Activated CD4-positive, alpha-beta memory T cell treated with anti-CD3 and anti-CD28 coated beads for 36 hours (primary cell): Measurements from ENCODE around the gene ZNF99. TPM values are rescaled to one million over a fixed set of nuclear protein-coding genes. Genes with fewer than 3 reads are reported as not detected.
"Not testable (repeated sequence)": the region's sequence is repeated elsewhere in the genome, so short reads cannot be mapped to it uniquely, and the experiment has no call there.

ENCODE experiments used
- CTCF ChIA-PET: fragments of 350-600 bp; sonication (Branson Sonifier 250); formaldehyde crosslinking; loops from one replicate; lab custom pipeline; 2021; ENCODE audit warnings: antibody characterized with exemption, inconsistent platforms; lab: Charles Lee
- POLR2A ChIA-PET: fragments of 350-600 bp; sonication (Branson Sonifier 250); formaldehyde crosslinking; loops from one replicate; lab custom pipeline; 2021; ENCODE audit warnings: antibody characterized with exemption; lab: Charles Lee
- DNase-seq: peaks from one replicate; pipeline ENCODE4 v3.0.0-alpha.2; 2020
- H3K27ac Mint-ChIP-seq: one replicate; pipeline ENCODE4 v1.8.0; 2021; ENCODE audit warnings: mixed read lengths
- H3K27me3 Mint-ChIP-seq: one replicate; pipeline ENCODE4 v1.8.0; 2021; ENCODE audit warnings: mixed read lengths
- H3K36me3 Mint-ChIP-seq: one replicate; pipeline ENCODE4 v1.8.0; 2021; ENCODE audit warnings: mixed read lengths
- H3K4me1 Mint-ChIP-seq: one replicate; pipeline ENCODE4 v1.8.0; 2021; ENCODE audit warnings: low read depth, mixed read lengths
- H3K4me3 Mint-ChIP-seq: one replicate; pipeline ENCODE4 v1.8.0; 2021; ENCODE audit warnings: mild to moderate bottlenecking, mixed read lengths
- H3K9me3 Mint-ChIP-seq: one replicate; pipeline ENCODE4 v1.8.0; 2021; ENCODE audit warnings: mixed read lengths
- intact Hi-C: fragments of 100-400 bp; cut with micrococcal nuclease; formaldehyde crosslinking; loops from one replicate; pipeline ENCODE4 v1.15.1; 2023
- total RNA-seq, 2 experiments: library from RNA; stranded (reverse); gene quantifications; one replicate each; pipeline ENCODE4 v1.2.3, GENCODE V29; 2021

The ZNF99 gene
- not detected for total RNA-seq

GRCh38 chr19:22783651-22784410 is at the start of gene ZNF99:
TSS of gene ZNF99 (minus strand) at chr19:22784151. CDS start at chr19:22784016, 135 bp downstream.
- no peaks in the 10 kb centered on the region for H3K4me1 Mint-ChIP-seq
- intact Hi-C loops, result no loop called here
- no peak within 1 kb of the TSS for H3K27ac Mint-ChIP-seq
- peaks cover 17% of the 10 kb centered on the region for H3K9me3 Mint-ChIP-seq
- peaks cover 3% of the 10 kb centered on the region for H3K36me3 Mint-ChIP-seq
- no peaks in the 10 kb centered on the region for H3K27me3 Mint-ChIP-seq
- CTCF ChIA-PET, result no interaction called here
- POLR2A ChIA-PET, result no interaction called here
- peak; percentile 8 for DNase-seq
- no peak within 1 kb of the TSS for H3K4me3 Mint-ChIP-seq

GRCh38 chr19:22832031-22832762 is 48.2 kb upstream of the ZNF99 start, which contains the start of gene ZNF723:
TSS of gene ZNF723 (plus strand) at chr19:22832291. CDS start at chr19:22832380, 89 bp downstream.
- H3K27me3 Mint-ChIP-seq, result no peaks in the 10 kb centered on the region

GRCh38 chr19:22831211-22831610 is 47.3 kb upstream of the ZNF99 start:
- ChIA-PET POLR2A (no interaction called here), CTCF (no interaction called here)
- Mint-ChIP-seq H3K4me1 (no peaks in the 10 kb centered on the region), H3K9me3 (peaks cover 32% of the 10 kb centered on the region), H3K4me3 (no peak overlapping the region), H3K27ac (no peak overlapping the region), H3K36me3 (peaks cover 4% of the 10 kb centered on the region), H3K27me3 (no peaks in the 10 kb centered on the region)
- DNase-seq, result no peak
- intact Hi-C loops, result no loop called here

More at GRCh38 chr19:22832031-22832762, 48.2 kb upstream of the ZNF99 start, which contains the start of gene ZNF723:
- ChIA-PET CTCF (no interaction called here), POLR2A (no interaction called here)
- Mint-ChIP-seq H3K4me3 (no peak within 1 kb of the TSS), H3K9me3 (peaks cover 31% of the 10 kb centered on the region), H3K4me1 (no peaks in the 10 kb centered on the region), H3K27ac (no peak within 1 kb of the TSS), H3K36me3 (peaks cover 4% of the 10 kb centered on the region)
- DNase-seq, result peak; percentile 9
- intact Hi-C loops, result no loop called here

- H3K36me3 Mint-ChIP-seq, result no peaks in the 10 kb centered on the region
- no peaks in the 10 kb centered on the region for H3K4me1 Mint-ChIP-seq
- H3K27ac Mint-ChIP-seq, result no peak overlapping the region
- ChIA-PET CTCF (no interaction called here), POLR2A (no interaction called here)
- no peak for DNase-seq
- H3K4me3 Mint-ChIP-seq, result no peak overlapping the region
- intact Hi-C loops, result no loop called here
- H3K27me3 Mint-ChIP-seq, result no peaks in the 10 kb centered on the region
- peaks cover 50% of the 10 kb centered on the region for H3K9me3 Mint-ChIP-seq
These were observed 30.2 kb upstream of the ZNF99 start for GRCh38 chr19:22814124-22814523.

- CTCF ChIA-PET, result no interaction called here
- no peak for DNase-seq
- H3K27me3 Mint-ChIP-seq, result no peaks in the 10 kb centered on the region
- intact Hi-C loops, result no loop called here
- peaks cover 1% of the 10 kb centered on the region for H3K36me3 Mint-ChIP-seq
- no peak overlapping the region for H3K4me3 Mint-ChIP-seq
- H3K27ac Mint-ChIP-seq, result no peak overlapping the region
- no peaks in the 10 kb centered on the region for H3K4me1 Mint-ChIP-seq
- POLR2A ChIA-PET, result no interaction called here
- H3K9me3 Mint-ChIP-seq, result peaks cover 15% of the 10 kb centered on the region
These were observed 23.3 kb upstream of the ZNF99 start for GRCh38 chr19:22807061-22807835.

- intact Hi-C loops, result no loop called here
- ChIA-PET CTCF (no interaction called here), POLR2A (no interaction called here)
- peaks cover 1% of the 10 kb centered on the region for H3K36me3 Mint-ChIP-seq
- no peak overlapping the region for H3K27ac Mint-ChIP-seq
- H3K27me3 Mint-ChIP-seq, result no peaks in the 10 kb centered on the region
- no peak overlapping the region for H3K4me3 Mint-ChIP-seq
- no peaks in the 10 kb centered on the region for H3K4me1 Mint-ChIP-seq
- peaks cover 13% of the 10 kb centered on the region for H3K9me3 Mint-ChIP-seq
- no peak for DNase-seq
These were observed 22.5 kb upstream of the ZNF99 start for GRCh38 chr19:22806418-22806817.

- POLR2A ChIA-PET, result no interaction called here
- intact Hi-C loops, result no loop called here
These were observed 13.1 kb upstream of the ZNF99 start for GRCh38 chr19:22797040-22797439.

GRCh38 chr19:22792863-22793262 is 8.9 kb upstream of the ZNF99 start:
- intact Hi-C loops, H3K27me3 Mint-ChIP-seq: not testable (repeated sequence)
- H3K9me3 Mint-ChIP-seq, result peaks cover 44% of the 10 kb centered on the region

More at GRCh38 chr19:22797040-22797439, 13.1 kb upstream of the ZNF99 start:
- peaks cover 5% of the 10 kb centered on the region for H3K36me3 Mint-ChIP-seq
- peaks cover 48% of the 10 kb centered on the region for H3K9me3 Mint-ChIP-seq
- no peaks in the 10 kb centered on the region for H3K4me1 Mint-ChIP-seq
- no peak overlapping the region for H3K4me3 Mint-ChIP-seq
- no peak overlapping the region for H3K27ac Mint-ChIP-seq
- DNase-seq, result no peak
- CTCF ChIA-PET, result no interaction called here
- no peaks in the 10 kb centered on the region for H3K27me3 Mint-ChIP-seq

GRCh38 chr19:22735911-22736645 is 47.9 kb downstream of the ZNF99 start:
- POLR2A ChIA-PET, result no interaction called here
- no peaks in the 10 kb centered on the region for H3K36me3 Mint-ChIP-seq
- H3K27me3 Mint-ChIP-seq, result no peaks in the 10 kb centered on the region
- intact Hi-C loops, result no loop called here
- no peak for DNase-seq
- no peak overlapping the region for H3K27ac Mint-ChIP-seq
- CTCF ChIA-PET, result no interaction called here
- no peaks in the 10 kb centered on the region for H3K4me1 Mint-ChIP-seq
- H3K4me3 Mint-ChIP-seq, result no peak overlapping the region
- H3K9me3 Mint-ChIP-seq, result peaks cover 66% of the 10 kb centered on the region

More at GRCh38 chr19:22792863-22793262, 8.9 kb upstream of the ZNF99 start:
- POLR2A ChIA-PET, CTCF ChIA-PET, H3K27ac Mint-ChIP-seq, H3K4me1 Mint-ChIP-seq, H3K4me3 Mint-ChIP-seq, H3K36me3 Mint-ChIP-seq, DNase-seq: not testable (repeated sequence)

- intact Hi-C loops, result no loop called here
- no peaks in the 10 kb centered on the region for H3K36me3 Mint-ChIP-seq
- H3K4me1 Mint-ChIP-seq, result no peaks in the 10 kb centered on the region
- no peak for DNase-seq
- ChIA-PET CTCF (no interaction called here), POLR2A (no interaction called here)
- no peak overlapping the region for H3K27ac Mint-ChIP-seq
- H3K9me3 Mint-ChIP-seq, result peaks cover 54% of the 10 kb centered on the region
- H3K27me3 Mint-ChIP-seq, result no peaks in the 10 kb centered on the region
- H3K4me3 Mint-ChIP-seq, result no peak overlapping the region
These were observed 50.3 kb downstream of the ZNF99 start for GRCh38 chr19:22733691-22734090.

- CTCF ChIA-PET, H3K27me3 Mint-ChIP-seq, POLR2A ChIA-PET, H3K27ac Mint-ChIP-seq, H3K36me3 Mint-ChIP-seq, H3K4me1 Mint-ChIP-seq, DNase-seq, H3K4me3 Mint-ChIP-seq, intact Hi-C loops: not testable (repeated sequence)
- H3K9me3 Mint-ChIP-seq, result peaks cover 39% of the 10 kb centered on the region
These were observed 55.7 kb downstream of the ZNF99 start for GRCh38 chr19:22728214-22728613.
